Colon (tissue), 2 donors: ENCODE results near the gene SLC6A19.

Experiments used
- FAIRE-seq: peaks from 2 replicates; lab custom pipeline; 2012; peaks lifted over from hg19 to GRCh38; lab: Jason Lieb, UNC
- donor health status: control.
- donor health status: control.

SLC6A19 gene

DNA sequence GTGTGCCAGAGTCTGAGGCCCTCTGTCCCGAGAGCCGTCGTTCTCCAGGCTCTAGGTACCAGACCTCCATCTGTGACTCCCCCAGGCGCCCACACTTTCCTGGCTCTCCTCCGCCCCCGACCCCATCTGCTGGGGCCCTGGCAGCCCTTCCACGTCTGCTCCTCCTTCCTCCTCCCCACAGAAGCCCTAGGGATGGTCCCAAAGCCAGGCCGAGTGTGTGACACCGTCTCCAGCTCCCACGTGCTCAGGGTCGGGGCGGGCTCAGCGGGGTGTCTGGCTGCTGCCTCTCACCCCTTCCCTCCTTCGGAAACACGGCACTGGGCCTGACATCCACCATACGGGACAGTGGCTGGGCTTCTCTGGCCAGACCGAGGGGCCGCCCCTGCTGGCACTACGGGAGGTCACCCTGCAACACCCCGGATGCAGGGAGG is 20.5 kb upstream of the SLC6A19 start:
- no peak for FAIRE-seq

GRCh38 chr5:1181451-1182359 is 19.7 kb upstream of the SLC6A19 start:
- FAIRE-seq, result no peak

GRCh38 chr5:1182360-1182632 is 19.1 kb upstream of the SLC6A19 start:
- no peak for FAIRE-seq

- FAIRE-seq, result no peak
These were observed 18.6 kb upstream of the SLC6A19 start for GRCh38 chr5:1182633-1183423.

- no peak for FAIRE-seq
These were observed 17.8 kb upstream of the SLC6A19 start for GRCh38 chr5:1183424-1184162.

DNA sequence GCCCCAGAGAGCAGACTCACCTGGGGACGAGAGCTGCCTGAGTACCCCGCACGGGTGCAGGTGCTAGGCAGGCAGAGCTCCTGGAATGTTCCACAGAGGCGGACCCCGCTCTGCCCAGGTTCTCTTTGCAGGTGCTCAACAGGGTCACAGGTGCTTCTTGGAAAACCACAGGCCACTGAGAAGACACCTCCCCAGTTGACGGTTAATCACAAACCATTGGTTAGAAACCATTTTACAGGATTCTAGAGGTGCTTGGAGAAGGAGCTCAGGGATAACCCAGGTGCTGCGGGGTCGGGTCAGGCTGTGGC is 17.3 kb upstream of the SLC6A19 start:
- no peak for FAIRE-seq

DNA sequence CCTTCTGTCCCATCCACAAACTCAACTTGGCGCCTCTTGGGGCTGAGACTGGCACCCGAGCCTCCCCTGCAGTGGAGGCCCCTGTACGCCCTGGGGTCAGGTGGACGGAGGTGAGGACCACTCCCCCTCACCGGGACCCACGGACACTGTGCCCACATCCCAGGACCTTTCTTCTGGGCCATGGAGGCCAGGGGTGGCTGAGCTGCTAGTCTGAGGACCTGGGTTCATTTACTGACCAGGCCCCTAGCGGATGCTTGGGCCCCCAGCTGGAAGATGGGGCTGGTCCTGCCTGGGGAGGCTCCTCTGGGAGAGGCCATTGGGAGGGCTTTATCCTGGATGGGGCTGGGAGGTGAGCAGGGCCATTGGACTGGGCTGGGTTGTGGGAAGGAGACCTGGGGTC is 16.9 kb upstream of the SLC6A19 start:
- no peak for FAIRE-seq

GRCh38 chr5:1185038-1185627 is 16.3 kb upstream of the SLC6A19 start:
- FAIRE-seq, result no peak

DNA sequence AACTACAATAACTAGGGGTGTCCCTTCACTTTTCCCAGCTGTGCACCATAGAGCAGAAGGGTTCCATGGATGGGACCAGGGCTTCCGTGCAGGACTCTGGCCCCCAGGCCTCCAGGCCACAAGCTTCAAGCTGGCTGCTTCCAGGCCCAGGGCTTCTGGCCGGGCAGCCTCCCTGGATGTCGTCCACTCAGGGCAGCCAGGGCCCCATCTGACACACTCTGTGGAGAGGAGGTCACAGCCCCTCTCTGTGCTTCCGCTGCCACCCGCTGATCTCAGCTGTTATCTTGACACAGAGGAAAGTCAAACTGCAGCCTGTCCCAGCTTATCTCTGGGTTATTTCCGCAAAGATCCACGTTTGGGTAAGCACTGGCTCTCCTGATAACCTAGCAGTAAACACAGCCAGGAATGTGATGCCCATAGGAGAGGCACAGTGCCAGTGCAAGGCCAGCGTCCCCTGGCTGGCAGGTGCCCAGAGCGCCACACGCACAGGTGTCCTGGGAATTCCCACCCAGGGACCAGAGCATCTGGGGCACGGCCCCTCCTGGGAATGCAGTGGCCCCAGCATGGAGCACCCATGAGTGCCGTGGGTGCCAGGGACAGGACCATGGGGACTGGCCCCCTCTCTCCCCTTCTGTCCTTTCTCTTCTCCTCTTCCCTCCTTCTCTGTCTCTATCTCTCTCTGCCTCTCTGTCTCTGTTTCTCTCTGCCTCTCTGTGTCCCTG is 15.6 kb upstream of the SLC6A19 start:
- FAIRE-seq, result no peak

- no peak for FAIRE-seq
These were observed 14.8 kb upstream of the SLC6A19 start for GRCh38 chr5:1186351-1187233.

DNA sequence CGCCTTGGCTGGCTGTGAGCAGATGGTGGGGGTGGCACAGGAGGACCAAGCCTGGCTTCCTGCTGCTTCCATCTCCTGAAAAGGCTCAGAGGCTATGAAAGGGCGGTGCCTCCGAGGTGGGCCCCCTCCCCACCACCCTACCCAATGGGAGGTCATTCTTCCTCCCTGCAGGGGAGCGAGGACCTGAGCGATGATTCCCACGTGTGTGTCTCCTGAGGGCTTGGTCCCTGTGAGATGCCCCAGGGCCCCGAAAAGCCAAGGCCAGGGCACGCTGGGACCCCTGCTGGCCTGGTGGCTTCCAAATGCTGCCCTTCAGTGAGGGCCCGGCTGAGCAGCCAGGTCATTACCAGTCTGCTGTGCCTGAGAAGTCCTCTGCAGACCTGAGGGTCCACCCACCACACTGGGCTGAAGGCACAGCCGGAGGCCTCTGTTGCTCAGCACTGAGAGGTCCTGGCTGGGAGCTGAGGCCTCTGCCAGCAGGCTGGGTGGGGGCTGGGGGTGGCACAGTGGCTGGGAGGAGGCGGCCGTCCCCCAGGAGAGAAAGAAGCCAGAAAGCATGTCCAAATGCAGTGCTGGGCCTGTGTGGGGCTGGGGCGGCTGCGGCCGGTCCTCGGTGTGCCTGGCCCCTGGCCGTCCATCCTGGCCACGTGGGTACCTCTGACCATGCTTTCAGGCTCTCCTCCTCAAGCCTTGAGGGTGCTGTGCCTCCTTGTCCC is 14.0 kb upstream of the SLC6A19 start:
- no peak for FAIRE-seq

- FAIRE-seq, result no peak
These were observed 13.5 kb upstream of the SLC6A19 start for GRCh38 chr5:1187950-1188334.

GRCh38 chr5:1188464-1188863 is 12.9 kb upstream of the SLC6A19 start:
- no peak for FAIRE-seq

GRCh38 chr5:1189269-1189668 is 12.1 kb upstream of the SLC6A19 start:
- no peak for FAIRE-seq

DNA sequence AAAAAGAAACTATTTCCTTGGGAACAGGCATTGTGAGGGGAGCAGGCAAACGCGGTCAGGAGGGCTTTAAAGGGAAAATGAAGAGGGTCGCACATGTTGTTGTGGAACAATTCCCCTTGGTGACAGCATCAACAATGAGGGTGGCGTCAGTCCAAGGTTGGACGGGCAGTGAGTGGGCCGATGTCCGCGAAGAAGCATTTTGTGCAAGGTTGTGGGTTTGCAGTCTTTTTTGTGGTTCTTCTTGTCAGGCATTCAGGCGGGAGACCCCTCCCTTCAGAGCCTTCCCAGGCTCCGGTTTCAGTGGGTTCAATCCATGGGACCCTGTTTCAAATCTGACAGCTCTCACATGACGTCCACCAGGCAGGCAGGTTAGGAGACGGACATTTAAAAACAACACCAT is 11.1 kb upstream of the SLC6A19 start:
- FAIRE-seq, result no peak

GRCh38 chr5:1190837-1191239 is 10.6 kb upstream of the SLC6A19 start:
- no peak for FAIRE-seq

DNA sequence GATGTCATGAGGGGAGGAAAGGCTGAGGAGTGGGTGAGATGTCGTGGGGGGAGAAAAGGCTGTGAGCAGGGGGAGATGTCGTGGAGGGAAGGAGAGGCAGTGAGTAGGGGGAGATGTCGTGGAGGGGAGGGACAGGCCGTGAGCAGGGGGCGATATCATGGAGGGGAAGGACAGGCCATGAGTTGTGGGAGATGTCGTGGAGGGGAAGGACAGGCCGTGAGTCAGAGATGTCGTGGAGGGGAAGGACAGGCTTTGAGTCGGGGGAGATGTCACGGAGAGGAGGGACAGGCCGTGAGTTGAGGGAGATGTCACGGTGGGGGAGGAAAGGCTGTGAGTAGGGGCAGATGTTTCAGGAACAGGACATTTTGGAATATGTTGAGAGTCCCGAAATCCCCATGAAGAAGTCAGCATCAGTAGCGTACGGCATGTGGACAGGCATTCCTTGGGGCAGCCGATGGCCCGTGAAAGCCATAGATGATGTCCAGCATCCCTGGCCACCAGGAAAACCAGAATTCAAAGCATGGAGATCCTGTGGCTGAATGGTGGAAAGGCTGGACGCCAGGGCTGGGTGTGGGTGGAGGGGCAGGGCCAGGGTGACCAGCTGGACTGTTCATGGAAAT is 8.3 kb upstream of the SLC6A19 start:
- FAIRE-seq, result no peak

GRCh38 chr5:1193591-1193985 is 7.8 kb upstream of the SLC6A19 start:
- no peak for FAIRE-seq

DNA sequence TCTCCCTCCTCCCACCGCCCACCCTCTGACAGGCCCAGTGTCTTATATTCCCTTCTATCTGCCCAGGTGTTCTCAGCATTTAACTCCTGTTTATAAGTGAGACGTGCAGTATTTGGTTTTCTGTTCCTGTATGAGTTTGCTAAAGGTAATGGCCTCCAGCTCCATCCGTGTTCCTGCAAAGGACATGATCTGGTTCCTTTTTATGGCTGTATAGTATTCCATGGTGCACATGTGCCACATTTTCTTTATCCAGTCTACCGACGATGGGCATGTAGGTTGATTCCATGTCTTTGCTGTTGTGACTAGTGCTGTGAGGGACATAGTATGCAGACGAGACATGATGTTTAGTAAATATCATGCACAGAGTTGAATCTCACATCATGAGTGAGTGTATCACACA is 7.0 kb upstream of the SLC6A19 start:
- FAIRE-seq, result no peak

DNA sequence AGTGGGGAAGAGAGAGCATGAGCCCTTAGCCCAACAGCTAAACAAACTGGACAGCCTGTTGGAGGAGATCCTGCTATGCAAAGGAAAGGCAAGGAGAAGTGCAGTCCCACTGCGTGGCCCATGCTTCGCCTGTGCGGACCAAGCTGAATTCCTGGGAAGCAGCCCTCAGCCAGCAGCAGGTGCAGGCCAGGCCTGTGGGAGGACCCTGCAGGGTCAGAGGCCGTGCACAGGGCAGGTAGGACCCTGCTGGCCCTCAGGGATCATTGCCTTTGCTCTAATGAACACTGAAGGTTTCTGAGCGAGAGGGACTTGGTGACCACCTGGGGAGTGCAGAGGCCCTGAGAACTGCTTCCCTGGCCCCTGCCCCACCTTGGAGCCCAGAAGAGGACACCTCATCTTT is 6.0 kb upstream of the SLC6A19 start:
- FAIRE-seq, result no peak
